Mesendoderm (in vitro differentiated cells): ENCODE results near the gene CUL4A.

Experiments
- DNase-seq: peaks from one replicate; pipeline ENCODE4 v3.0.0; 2013
- H2AK5ac ChIP-seq: 2 replicates; pipeline ENCODE4 v1.6.1; 2013; ENCODE audit warnings: low read length, inconsistent platforms
- H2BK120ac ChIP-seq: 2 replicates; pipeline ENCODE4 v1.6.1; 2013; ENCODE audit warnings: low read depth, mild to moderate bottlenecking, low read length, moderate library complexity, mixed read lengths
- H2BK15ac ChIP-seq: replicated peaks from 2 replicates; pipeline ENCODE4 v1.6.1; 2013; ENCODE audit warnings: low read depth, mild to moderate bottlenecking, moderate library complexity
- H2BK5ac ChIP-seq: 2 replicates; pipeline ENCODE4 v1.6.1; 2013; ENCODE audit warnings: low read length, inconsistent platforms
- H3K18ac ChIP-seq: 2 replicates; pipeline ENCODE4 v1.6.1; 2013; ENCODE audit warnings: mild to moderate bottlenecking, low read length, mixed read lengths
- H3K23ac ChIP-seq: one replicate; pipeline ENCODE4 v1.6.1; 2013; ENCODE audit warnings: low read length
- H3K27ac ChIP-seq: 2 replicates; pipeline ENCODE4 v1.5.1; 2013; ENCODE audit warnings: low read depth, mild to moderate bottlenecking, inconsistent platforms, low read length, moderate library complexity
- H3K27me3 ChIP-seq: 2 replicates; pipeline ENCODE4 v1.6.1; 2013; ENCODE audit warnings: low read length, control low read depth, mild to moderate bottlenecking, inconsistent platforms; ENCODE audit not compliant: insufficient read depth, poor library complexity
- H3K36me3 ChIP-seq: 2 replicates; pipeline ENCODE4 v1.6.1; 2013; ENCODE audit warnings: low read length, inconsistent platforms; ENCODE audit not compliant: control insufficient read depth, insufficient read depth
- H3K4ac ChIP-seq: one replicate; pipeline ENCODE4 v1.6.1; 2013; ENCODE audit warnings: low read depth, mild to moderate bottlenecking, low read length, moderate library complexity
- H3K4me1 ChIP-seq: 2 replicates; pipeline ENCODE4 v1.6.1; 2013; ENCODE audit warnings: low read depth, low read length, inconsistent platforms; ENCODE audit not compliant: control insufficient read depth
- H3K4me2 ChIP-seq: 2 replicates; pipeline ENCODE4 v1.6.1; 2013; ENCODE audit warnings: low read length
- H3K4me3 ChIP-seq: 2 replicates; pipeline ENCODE4 v1.5.1; 2013; ENCODE audit warnings: mild to moderate bottlenecking, low read length
- H3K56ac ChIP-seq: one replicate; pipeline ENCODE4 v1.6.1; 2013; ENCODE audit warnings: low read length
- H3K79me1 ChIP-seq: 2 replicates; pipeline ENCODE4 v1.6.1; 2013; ENCODE audit warnings: low read length, inconsistent platforms
- H3K79me2 ChIP-seq: 2 replicates; pipeline ENCODE4 v1.6.1; 2013; ENCODE audit warnings: mild to moderate bottlenecking, low read length; ENCODE audit not compliant: control insufficient read depth, insufficient read depth
- H3K9ac ChIP-seq: 2 replicates; pipeline ENCODE4 v1.6.1; 2013; ENCODE audit warnings: low read length, inconsistent platforms
- H4K5ac ChIP-seq: one replicate; pipeline ENCODE4 v1.6.1; 2013; ENCODE audit warnings: low read length
- H4K8ac ChIP-seq: one replicate; pipeline ENCODE4 v1.6.1; 2013; ENCODE audit warnings: low read depth, mild to moderate bottlenecking, control low read depth, low read length, moderate library complexity
- WGBS: extraction: QIAGEN DNeasy Blood & Tissue Kit; methylation state at CpG from one replicate; pipeline ENCODE4 v1.1.7; 2013; ENCODE audit warnings: low lambda C conversion rate, missing lambda C conversion rate; ENCODE audit not compliant: insufficient coverage; ENCODE audit errors: extremely low coverage; 5-methylcytosine and 5-hydroxymethylcytosine counted together

Gene CUL4A

DNA sequence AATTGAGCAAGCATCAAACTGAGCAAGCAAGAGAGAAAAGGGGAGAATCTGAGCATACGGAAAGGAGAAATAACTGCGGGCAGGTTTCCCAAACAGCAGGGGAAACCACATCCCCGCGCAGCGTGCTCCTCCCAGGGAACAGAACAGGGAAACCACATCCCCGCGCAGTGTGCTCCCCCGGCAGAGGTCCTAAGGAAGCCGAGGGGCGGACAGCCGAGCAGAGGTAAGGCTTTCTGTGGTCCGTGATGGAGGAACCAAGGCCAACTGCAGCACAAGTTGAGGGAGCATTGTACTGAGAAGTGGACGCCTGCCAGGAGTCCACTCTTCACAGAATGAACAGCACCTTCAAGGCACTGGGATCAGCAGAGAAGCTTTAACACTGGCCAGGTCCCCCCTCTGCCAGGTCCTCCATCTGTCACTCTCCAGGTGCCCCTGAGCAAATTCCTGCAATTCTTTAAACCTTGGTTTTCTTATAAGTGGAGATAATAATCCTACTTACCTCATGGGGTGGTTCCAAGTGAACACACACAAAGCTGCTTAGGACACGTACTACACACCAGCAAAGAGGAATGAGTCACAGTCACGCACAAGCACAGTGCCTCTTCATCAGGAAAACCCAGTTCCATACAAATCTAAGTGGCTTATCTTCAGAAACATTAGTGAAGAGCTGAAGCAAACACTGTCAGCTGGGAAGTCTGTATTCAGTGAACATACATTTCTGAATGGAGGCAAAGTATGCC is 64.6 kb downstream of the CUL4A start:
- Histone ChIP-seq H3K4me1 (no peaks in the 10 kb centered on the region), H3K36me3 (no peaks in the 10 kb centered on the region), H2AK5ac (no peak overlapping the region), H3K79me1 (no peaks in the 10 kb centered on the region), H3K79me2 (no peaks in the 10 kb centered on the region), H2BK120ac (no peak overlapping the region), H3K9ac (no peak overlapping the region), H3K4me3 (no peak overlapping the region), H3K4ac (no peak overlapping the region), H3K27ac (no peak overlapping the region), H4K8ac (no peak overlapping the region), H3K56ac (no peak overlapping the region), H4K5ac (no peak overlapping the region), H3K18ac (no peak overlapping the region), H2BK15ac (no peak overlapping the region), H3K4me2 (no peak overlapping the region), H3K27me3 (no peaks in the 10 kb centered on the region), H3K23ac (no peak overlapping the region), H2BK5ac (no peak overlapping the region)
- no CpG with 5 or more reads among the region's 15 CpGs for WGBS
- no peak for DNase-seq

DNA sequence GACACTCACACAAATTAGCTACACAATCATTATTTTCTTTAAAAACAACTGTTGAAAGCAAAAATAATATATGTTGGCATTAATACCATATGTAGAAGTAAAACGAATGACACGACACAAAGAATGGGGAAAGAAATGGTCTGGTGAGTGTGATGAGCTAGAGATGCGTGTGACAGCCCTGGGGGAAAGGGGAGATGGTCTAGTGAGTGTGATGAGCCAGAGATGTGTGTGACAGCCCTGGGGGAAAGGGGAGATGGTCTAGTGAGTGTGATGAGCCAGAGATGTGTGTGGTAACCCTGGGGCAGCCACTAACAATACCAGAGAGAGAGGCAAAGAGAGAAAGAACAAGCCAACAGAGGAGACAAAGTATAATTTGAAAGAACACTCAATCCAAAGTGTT is 65.3 kb downstream of the CUL4A start:
- Histone ChIP-seq H3K4me3 (no peak overlapping the region), H4K8ac (no peak overlapping the region), H3K27me3 (no peaks in the 10 kb centered on the region), H3K36me3 (no peaks in the 10 kb centered on the region), H2BK120ac (no peak overlapping the region), H3K56ac (no peak overlapping the region), H4K5ac (no peak overlapping the region), H3K27ac (no peak overlapping the region), H3K79me2 (no peaks in the 10 kb centered on the region), H3K9ac (no peak overlapping the region), H3K23ac (no peak overlapping the region), H3K18ac (no peak overlapping the region), H2BK5ac (no peak overlapping the region), H2BK15ac (no peak overlapping the region), H3K79me1 (no peaks in the 10 kb centered on the region), H2AK5ac (no peak overlapping the region), H3K4me1 (no peaks in the 10 kb centered on the region), H3K4me2 (no peak overlapping the region), H3K4ac (no peak overlapping the region)
- no CpG with 5 or more reads among the region's 3 CpGs for WGBS
- DNase-seq, result no peak

DNA sequence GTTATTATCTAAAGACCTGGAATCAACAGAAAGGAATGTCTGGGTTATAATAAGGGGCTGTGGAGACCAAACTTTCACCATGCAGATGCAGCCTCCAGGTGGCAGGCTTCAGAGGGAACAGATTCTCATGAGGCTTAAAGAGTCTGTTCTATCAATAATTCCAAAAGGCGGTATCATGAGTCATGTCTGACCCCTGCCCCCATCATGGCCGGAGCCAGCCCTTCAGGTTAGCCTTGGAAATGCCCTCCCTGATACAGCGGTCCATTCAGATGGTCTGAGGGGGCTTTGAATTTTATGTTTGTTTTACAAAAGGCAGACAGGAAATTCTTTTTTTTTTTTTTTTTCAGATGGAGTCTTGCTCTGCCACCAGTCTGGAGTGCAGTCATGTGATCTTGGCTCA is 66.0 kb downstream of the CUL4A start:
- Histone ChIP-seq H3K23ac (no peak overlapping the region), H3K56ac (no peak overlapping the region), H3K36me3 (no peaks in the 10 kb centered on the region), H3K27me3 (no peaks in the 10 kb centered on the region), H2AK5ac (no peak overlapping the region), H4K8ac (no peak overlapping the region), H2BK5ac (no peak overlapping the region), H3K27ac (no peak overlapping the region), H3K18ac (no peak overlapping the region), H3K79me1 (no peaks in the 10 kb centered on the region), H2BK15ac (no peak overlapping the region), H3K79me2 (no peaks in the 10 kb centered on the region), H3K4me2 (no peak overlapping the region), H4K5ac (no peak overlapping the region), H3K4ac (no peak overlapping the region), H3K9ac (no peak overlapping the region), H3K4me3 (no peak overlapping the region), H2BK120ac (no peak overlapping the region), H3K4me1 (no peaks in the 10 kb centered on the region)
- peak; percentile 85 for DNase-seq
- WGBS, result no CpG with 5 or more reads among the region's 3 CpGs

DNA sequence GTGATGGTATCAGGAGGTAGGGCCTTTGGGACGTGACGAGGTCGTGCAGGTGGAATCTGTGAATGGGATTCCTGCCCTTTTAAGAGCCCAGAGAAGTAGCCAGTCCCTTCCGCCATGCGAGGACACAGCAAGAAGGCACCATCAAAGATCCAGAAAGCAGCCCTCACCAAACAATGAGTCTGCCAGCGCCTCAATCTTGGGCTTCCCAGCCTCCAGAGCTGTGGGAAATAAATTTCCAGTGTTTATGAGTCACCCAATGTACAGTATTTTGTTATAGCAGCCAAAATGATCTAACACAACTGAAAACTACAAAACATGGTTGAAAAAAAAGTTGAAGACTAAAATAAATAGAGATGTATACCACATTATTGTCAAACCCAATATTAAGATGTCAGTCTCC is 70.7 kb downstream of the CUL4A start:
- no peaks in the 10 kb centered on the region for H3K36me3 ChIP-seq
- no peaks in the 10 kb centered on the region for H3K79me2 ChIP-seq
- H4K8ac ChIP-seq, result no peak overlapping the region
- no peaks in the 10 kb centered on the region for H3K79me1 ChIP-seq
- H3K56ac ChIP-seq, result no peak overlapping the region
- H2BK5ac ChIP-seq, result no peak overlapping the region
- H3K9ac ChIP-seq, result no peak overlapping the region
- no peaks in the 10 kb centered on the region for H3K27me3 ChIP-seq
- no peak overlapping the region for H2AK5ac ChIP-seq
- no peaks in the 10 kb centered on the region for H3K4me1 ChIP-seq
- H3K23ac ChIP-seq, result no peak overlapping the region
- no peak overlapping the region for H2BK120ac ChIP-seq
- no peak overlapping the region for H2BK15ac ChIP-seq
- H3K18ac ChIP-seq, result no peak overlapping the region
- H3K27ac ChIP-seq, result no peak overlapping the region
- no peak overlapping the region for H3K4me2 ChIP-seq
- no peak overlapping the region for H4K5ac ChIP-seq
- WGBS, result no CpG with 5 or more reads among the region's 6 CpGs
- no peak overlapping the region for H3K4me3 ChIP-seq
- DNase-seq, result no peak
- no peak overlapping the region for H3K4ac ChIP-seq

DNA sequence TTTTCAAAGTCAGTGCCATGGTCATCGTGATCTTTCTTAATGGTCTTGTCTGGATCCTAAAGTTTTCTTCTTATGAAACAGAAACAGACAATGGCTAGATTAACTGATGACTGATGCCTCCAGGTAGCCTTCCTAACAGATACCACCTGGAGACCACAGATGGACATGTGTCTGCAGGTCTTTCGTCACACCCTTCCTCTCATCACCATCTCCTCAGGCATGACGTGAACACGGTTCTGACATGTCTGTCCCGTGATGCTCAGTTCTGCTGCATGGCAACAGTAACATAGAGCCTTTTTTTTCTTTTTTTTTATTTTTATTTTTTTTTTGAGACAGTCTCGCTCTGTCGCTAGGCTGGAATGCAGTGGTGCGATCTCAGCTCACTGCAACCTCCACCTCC is 74.5 kb downstream of the CUL4A start:
- H2BK15ac ChIP-seq, result no peak overlapping the region
- H3K9ac ChIP-seq, result no peak overlapping the region
- no peak overlapping the region for H4K5ac ChIP-seq
- no peak overlapping the region for H2BK120ac ChIP-seq
- DNase-seq, result no peak
- no peaks in the 10 kb centered on the region for H3K36me3 ChIP-seq
- no peaks in the 10 kb centered on the region for H3K27me3 ChIP-seq
- no peak overlapping the region for H4K8ac ChIP-seq
- no peak overlapping the region for H2AK5ac ChIP-seq
- H3K4me2 ChIP-seq, result no peak overlapping the region
- no peak overlapping the region for H3K27ac ChIP-seq
- H3K79me2 ChIP-seq, result no peaks in the 10 kb centered on the region
- no peaks in the 10 kb centered on the region for H3K79me1 ChIP-seq
- H3K56ac ChIP-seq, result no peak overlapping the region
- no CpG with 5 or more reads among the region's 8 CpGs for WGBS
- no peak overlapping the region for H3K4me3 ChIP-seq
- no peak overlapping the region for H3K23ac ChIP-seq
- H3K4me1 ChIP-seq, result no peaks in the 10 kb centered on the region
- H3K4ac ChIP-seq, result no peak overlapping the region
- no peak overlapping the region for H3K18ac ChIP-seq
- H2BK5ac ChIP-seq, result no peak overlapping the region

DNA sequence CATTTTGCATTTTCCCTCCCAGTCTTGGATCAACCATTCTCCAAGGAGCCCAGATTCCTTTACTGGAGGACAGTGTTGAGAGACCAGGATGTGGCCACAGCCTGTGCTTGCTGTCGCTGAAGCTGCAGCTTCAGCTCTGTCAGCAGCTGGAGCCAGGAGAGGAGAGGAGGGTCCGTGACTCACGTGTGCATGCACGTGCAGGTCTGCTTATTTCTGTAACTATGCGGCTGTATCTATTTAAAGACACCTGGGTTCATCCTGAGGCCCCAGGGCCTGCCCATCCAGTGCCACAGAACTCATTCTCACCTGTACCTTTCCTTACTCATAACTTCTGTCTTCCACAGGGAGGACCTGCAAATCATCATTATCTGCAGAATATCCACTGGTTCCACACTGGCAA is 79.5 kb downstream of the CUL4A start:
- H3K79me2 ChIP-seq, result no peaks in the 10 kb centered on the region
- no CpG with 5 or more reads among the region's 5 CpGs for WGBS
- H3K4me1 ChIP-seq, result no peaks in the 10 kb centered on the region
- H3K4ac ChIP-seq, result no peak overlapping the region
- no peak overlapping the region for H3K4me3 ChIP-seq
- no peak overlapping the region for H4K8ac ChIP-seq
- DNase-seq, result no peak
- H4K5ac ChIP-seq, result no peak overlapping the region
- no peaks in the 10 kb centered on the region for H3K27me3 ChIP-seq
- no peak overlapping the region for H2BK15ac ChIP-seq
- no peak overlapping the region for H3K27ac ChIP-seq
- H3K18ac ChIP-seq, result no peak overlapping the region
- H3K79me1 ChIP-seq, result no peaks in the 10 kb centered on the region
- H3K23ac ChIP-seq, result no peak overlapping the region
- no peak overlapping the region for H3K56ac ChIP-seq
- H3K36me3 ChIP-seq, result no peaks in the 10 kb centered on the region
- no peak overlapping the region for H2BK5ac ChIP-seq
- no peak overlapping the region for H2AK5ac ChIP-seq
- H3K9ac ChIP-seq, result no peak overlapping the region
- no peak overlapping the region for H2BK120ac ChIP-seq
- no peak overlapping the region for H3K4me2 ChIP-seq
